Stomach (tissue), 9 donors: ENCODE measurements around the gene TENM4. TPM values are rescaled to one million over a fixed set of nuclear protein-coding genes. Genes with fewer than 3 reads are reported as not detected.

ENCODE experiments used
- DNase-seq, 2 donors: peaks; one replicate each; pipeline versions ENCODE4 v3.0.0 to v3.0.0-alpha.2; 2013 to 2019
- H3K27ac ChIP-seq, 5 donors: fragments of 200-600 bp in 4 of 5; sonication (generic) in 4 of 5; one replicate each; pipeline ENCODE4 v1.5.1; 2013 to 2019; ENCODE audit warnings: mild to moderate bottlenecking in 1 of 5, moderate library complexity in 1 of 5
- H3K27me3 ChIP-seq, 3 donors: fragments of 200-600 bp; sonication (generic); one replicate each; pipeline ENCODE4 v1.5.1; 2017 to 2019; ENCODE audit warnings: mixed run types in 1 of 3
- H3K36me3 ChIP-seq, 4 donors: fragments of 200-600 bp; sonication (generic); 1 replicate in 3 of 4; 2 replicates in 1 of 4; pipeline ENCODE4 v1.5.1; 2016 to 2019
- H3K4me1 ChIP-seq, 4 donors: fragments of 200-600 bp; sonication (generic); one replicate each; pipeline ENCODE4 v1.5.1; 2016 to 2019
- H3K4me3 ChIP-seq, 4 donors: fragments of 200-600 bp; sonication (generic) in 3 of 4; one replicate each; pipeline ENCODE4 v1.5.1; 2016 to 2019; ENCODE audit warnings: mild to moderate bottlenecking in 1 of 4
- H3K9me3 ChIP-seq, 4 donors: fragments of 200-600 bp; sonication (generic); one replicate each; pipeline ENCODE4 v1.5.1; 2016 to 2019
- EP300 ChIP-seq: sonication (generic); formaldehyde crosslinking; IDR thresholded peaks from one replicate; pipeline ENCODE4 v1.6.1; 2017; ENCODE audit warnings: antibody characterized with exemption
- POLR2A ChIP-seq, 4 donors: fragments of 450-650 bp; IDR thresholded peaks; one replicate each; pipeline ENCODE4 v1.6.1; 2016; ENCODE audit warnings: antibody characterized with exemption in 4 of 4, control low read depth in 2 of 4, mild to moderate bottlenecking in 1 of 4, moderate library complexity in 1 of 4
- POLR2AphosphoS5 ChIP-seq, 3 donors: sonication (generic); formaldehyde crosslinking; IDR thresholded peaks; one replicate each; pipeline ENCODE4 v1.6.1; 2016; ENCODE audit warnings: antibody characterized with exemption in 3 of 3
- WGBS, 5 donors: extraction: QIAGEN DNeasy Blood & Tissue Kit in 3 of 5; methylation state at CpG; one replicate each; pipeline versions ENCODE4 v1.1.5 to v1.1.7; 2013 to 2018; 5-methylcytosine and 5-hydroxymethylcytosine counted together
- intact Hi-C: fragments of 100-400 bp; cut with DNase I; formaldehyde crosslinking; loops from one replicate; pipeline ENCODE4 v1.15.1; 2023; ENCODE audit warnings: low total_unique reads
- polyA plus RNA-seq, 3 donors: library from polyadenylated mRNA; stranded (reverse); fragments of 200-250 nt; gene quantifications; one replicate each; pipeline ENCODE4 v1.2.3, GENCODE V29; 2013
- total RNA-seq, 5 donors: library from RNA; depleted of rRNA; stranded (reverse); fragments of >200 nt; gene quantifications; one replicate each; pipeline versions ENCODE4 v1.1.0 to v1.2.3, GENCODE V29; 2014 to 2016
- TF ChIP-seq, protein P1 (sequence below), 7 experiments: fragments of 450-650 bp in 4 of 7; fragments of 200-600 bp in 3 of 7; sonication (generic) in 3 of 7; IDR thresholded peaks; one replicate each; pipeline ENCODE4 v1.5.1; 2016 to 2019; ENCODE audit warnings: antibody characterized with exemption in 7 of 7, control low read depth in 2 of 7, mild to moderate bottlenecking in 1 of 7
- donor health status: healthy with polysubstance abuse.
- donor health status: Bipolar disorder and iron deficiency.
- donor health status: healthy.

TENM4 gene
- total and polyA plus RNA-seq, 8 donors, result 0.06 to 13.2 (median 0.87) TPM; not detected in 1

DNA sequence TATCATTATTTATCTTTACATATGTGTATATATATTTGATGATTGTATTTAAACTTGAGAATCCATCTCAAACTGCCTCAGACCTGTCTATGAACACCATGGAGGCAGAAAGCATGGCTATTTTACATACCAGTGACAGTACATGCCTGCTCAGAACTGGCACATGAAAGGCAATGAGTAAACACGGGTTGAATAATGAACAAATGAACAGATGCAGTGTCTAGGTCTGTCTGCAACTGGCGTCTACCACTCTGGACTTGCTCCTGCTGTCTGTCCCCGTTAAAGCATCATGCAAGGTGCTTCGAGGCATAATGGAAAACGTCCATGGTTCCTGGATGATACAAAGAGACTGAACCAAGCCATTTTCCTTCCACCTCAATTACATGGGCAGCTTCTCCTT lies 594.6 kb downstream of the TENM4 start:
- Histone ChIP-seq H3K27me3 (no peaks in the 10 kb centered on the region), H3K4me3 (no peak overlapping the region), H3K9me3 (no peaks in the 10 kb centered on the region), H3K27ac (no peak overlapping the region), H3K36me3 (no peaks in the 10 kb centered on the region), H3K4me1 (peaks cover 0 to 3% (median 0%) of the 10 kb centered on the region in 4 donors)
- 84 to 89% (median 86%) methylated on average over 5 of the region's 5 CpGs for WGBS, 5 donors
- intact Hi-C loops, result no loop called here
- DNase-seq, result no peak
- no peak for TF ChIP-seq POLR2A (IDR thresholded peaks at IDR 0.05)
- TF ChIP-seq POLR2AphosphoS5 (IDR thresholded peaks at IDR 0.05), result no peak
- TF ChIP-seq, protein P1, sequence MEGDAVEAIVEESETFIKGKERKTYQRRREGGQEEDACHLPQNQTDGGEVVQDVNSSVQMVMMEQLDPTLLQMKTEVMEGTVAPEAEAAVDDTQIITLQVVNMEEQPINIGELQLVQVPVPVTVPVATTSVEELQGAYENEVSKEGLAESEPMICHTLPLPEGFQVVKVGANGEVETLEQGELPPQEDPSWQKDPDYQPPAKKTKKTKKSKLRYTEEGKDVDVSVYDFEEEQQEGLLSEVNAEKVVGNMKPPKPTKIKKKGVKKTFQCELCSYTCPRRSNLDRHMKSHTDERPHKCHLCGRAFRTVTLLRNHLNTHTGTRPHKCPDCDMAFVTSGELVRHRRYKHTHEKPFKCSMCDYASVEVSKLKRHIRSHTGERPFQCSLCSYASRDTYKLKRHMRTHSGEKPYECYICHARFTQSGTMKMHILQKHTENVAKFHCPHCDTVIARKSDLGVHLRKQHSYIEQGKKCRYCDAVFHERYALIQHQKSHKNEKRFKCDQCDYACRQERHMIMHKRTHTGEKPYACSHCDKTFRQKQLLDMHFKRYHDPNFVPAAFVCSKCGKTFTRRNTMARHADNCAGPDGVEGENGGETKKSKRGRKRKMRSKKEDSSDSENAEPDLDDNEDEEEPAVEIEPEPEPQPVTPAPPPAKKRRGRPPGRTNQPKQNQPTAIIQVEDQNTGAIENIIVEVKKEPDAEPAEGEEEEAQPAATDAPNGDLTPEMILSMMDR (IDR thresholded peaks at IDR 0.05), result no peak
- no peak for TF ChIP-seq EP300

DNA sequence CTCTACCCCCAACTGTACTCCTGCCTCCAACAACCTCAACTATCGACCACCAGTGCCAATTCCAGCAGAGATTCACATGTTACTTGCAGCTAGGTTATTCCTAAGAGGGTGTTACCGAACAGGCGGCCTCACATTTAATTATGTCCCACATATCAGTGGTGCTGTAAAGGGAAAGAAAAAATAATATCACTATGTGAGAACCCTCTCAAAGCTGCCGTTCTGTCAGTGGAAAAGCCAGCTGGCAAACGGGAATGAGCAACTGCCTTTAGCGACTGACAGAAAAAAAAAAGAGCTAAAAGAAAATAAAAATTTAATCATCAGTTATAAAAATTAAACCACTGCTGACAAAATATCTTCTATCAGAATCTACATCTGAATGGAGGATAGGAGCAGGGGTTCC lies 595.3 kb downstream of the TENM4 start:
- H3K9me3 ChIP-seq, result no peaks in the 10 kb centered on the region
- H3K27me3 ChIP-seq, result no peaks in the 10 kb centered on the region
- WGBS, 5 donors, result 81 to 94% (median 87%) methylated on average over 6 of the region's 6 CpGs
- TF ChIP-seq EP300, result no peak
- no peak for TF ChIP-seq POLR2AphosphoS5 (IDR thresholded peaks at IDR 0.05)
- no peak overlapping the region for H3K4me3 ChIP-seq
- H3K27ac ChIP-seq, result no peak overlapping the region
- H3K4me1 ChIP-seq, result peaks cover 0 to 10% (median 3%) of the 10 kb centered on the region in 4 donors
- intact Hi-C loops, result no loop called here
- no peak for DNase-seq
- no peaks in the 10 kb centered on the region for H3K36me3 ChIP-seq

- WGBS, 5 donors, result 72 to 83% (median 74%) methylated on average over 5 of the region's 5 CpGs
- intact Hi-C loops, result no loop called here
- Histone ChIP-seq H3K4me3 (no peak overlapping the region), H3K27ac (peak overlapping the region in 3 of 5 donors; percentile 1 to 47 (median 6)), H3K27me3 (no peaks in the 10 kb centered on the region), H3K9me3 (no peaks in the 10 kb centered on the region), H3K36me3 (no peaks in the 10 kb centered on the region), H3K4me1 (peaks cover 0 to 25% (median 11%) of the 10 kb centered on the region in 4 donors)
- TF ChIP-seq POLR2AphosphoS5 (IDR thresholded peaks at IDR 0.05), result no peak
- no peak for TF ChIP-seq POLR2A (IDR thresholded peaks at IDR 0.05)
- no peak for TF ChIP-seq EP300
- TF ChIP-seq, protein P1 (IDR thresholded peaks at IDR 0.05), result no peak
- DNase-seq, result no peak
Observed at GRCh38 chr11:78841456-78842060, 599.3 kb downstream of the TENM4 start.

GRCh38 chr11:78840623-78841022 lies 600.2 kb downstream of the TENM4 start:
- peak overlapping the region in 3 of 5 donors; percentile 4 to 61 (median 47) for H3K27ac ChIP-seq

More at GRCh38 chr11:78840623-78841022, 600.2 kb downstream of the TENM4 start:
- no peaks in the 10 kb centered on the region for H3K36me3 ChIP-seq
- H3K27me3 ChIP-seq, result no peaks in the 10 kb centered on the region
- TF ChIP-seq POLR2AphosphoS5 (IDR thresholded peaks at IDR 0.05), result peak in 2 of 3 donors; percentile 5 to 18
- TF ChIP-seq, protein P1 (IDR thresholded peaks at IDR 0.05), result no peak
- intact Hi-C loops, result no loop called here
- 68 to 84% (median 80%) methylated on average over 4 of the region's 4 CpGs for WGBS, 5 donors
- no peaks in the 10 kb centered on the region for H3K9me3 ChIP-seq
- no peak overlapping the region for H3K4me3 ChIP-seq
- DNase-seq, result no peak
- H3K4me1 ChIP-seq, result peaks cover 0 to 25% (median 11%) of the 10 kb centered on the region in 4 donors
